ENCODE measurements around the gene DNMT3L.
"Not testable (repeated sequence)": the region's sequence is repeated elsewhere in the genome, so short reads cannot be mapped to it uniquely, and the experiment has no call there.

GRCh38 chr21:44223334-44223733, 38.4 kb downstream of the DNMT3L start:
- TF ChIP-seq CTCF, EP300 (IDR thresholded peaks at IDR 0.05): not testable (repeated sequence)
